A673 (cell line): Measurements from ENCODE around the gene RRM2. TPM values are rescaled to one million over a fixed set of nuclear protein-coding genes. Genes with fewer than 3 reads are reported as not detected.

ENCODE experiments used
- BruUV-seq: library from RNA; stranded (reverse); fragments of 400-500 nt; replicated peaks from 2 replicates; lab custom pipeline; 2021; lab: Mats Ljungman, UMichigan
- CTCF ChIA-PET: fragments of 300-600 bp; sonication (Branson Sonifier 250); formaldehyde crosslinking; loops from one replicate; lab custom pipeline; 2022; ENCODE audit warnings: antibody characterized with exemption; lab: Charles Lee
- POLR2A ChIA-PET: fragments of 300-600 bp; sonication (Branson Sonifier 250); formaldehyde crosslinking; loops from one replicate; lab custom pipeline; 2022; ENCODE audit warnings: antibody characterized with exemption; ENCODE audit not compliant: low non-redundant PET; lab: Charles Lee
- DNase-seq: peaks from one replicate; pipeline ENCODE4 v3.0.0-alpha.2; 2015; ENCODE audit warnings: low spot score
- H3K27ac ChIP-seq: fragments of 200-600 bp; sonication (generic); 2 replicates; pipeline ENCODE4 v1.5.1; 2016; ENCODE audit warnings: mixed run types, low read depth, mild to moderate bottlenecking, mixed read lengths, antibody characterized with exemption, low read length; ENCODE audit not compliant: poor library complexity, severe bottlenecking
- H3K27me3 ChIP-seq: fragments of 200-600 bp; sonication (generic); replicated peaks from 2 replicates; pipeline ENCODE4 v1.6.1; 2017; ENCODE audit warnings: mixed run types, low read depth, mild to moderate bottlenecking, mixed read lengths, antibody characterized with exemption, low read length; ENCODE audit not compliant: insufficient read depth, poor library complexity
- H3K36me3 ChIP-seq: fragments of 200-600 bp; sonication (generic); 2 replicates; pipeline ENCODE4 v1.6.1; 2016; ENCODE audit warnings: mixed run types, mild to moderate bottlenecking, mixed read lengths, antibody characterized with exemption, low read length; ENCODE audit not compliant: insufficient read depth, poor library complexity, severe bottlenecking
- H3K4me1 ChIP-seq: fragments of 200-600 bp; sonication (generic); 2 replicates; pipeline ENCODE4 v1.6.1; 2017; ENCODE audit warnings: mixed run types, mild to moderate bottlenecking, mixed read lengths, antibody characterized with exemption, low read length; ENCODE audit not compliant: insufficient read depth, poor library complexity, severe bottlenecking
- H3K4me3 ChIP-seq: fragments of 200-600 bp; sonication (generic); 2 replicates; pipeline ENCODE4 v1.5.1; 2016; ENCODE audit warnings: low read depth, mixed run types, mild to moderate bottlenecking, mixed read lengths, low read length; ENCODE audit not compliant: poor library complexity, severe bottlenecking
- H3K9me3 ChIP-seq: fragments of 200-600 bp; sonication (generic); 2 replicates; pipeline ENCODE4 v1.6.1; 2016; ENCODE audit warnings: mixed run types, low read depth, mild to moderate bottlenecking, mixed read lengths, antibody characterized with exemption, low read length; ENCODE audit not compliant: poor library complexity, severe bottlenecking
- EZH2 ChIP-seq: fragments of 200-600 bp; sonication (generic); IDR thresholded peaks from 2 replicates; pipeline ENCODE4 v1.6.1; 2017; ENCODE audit warnings: borderline replicate concordance, low read depth, mild to moderate bottlenecking, mixed read lengths, antibody characterized with exemption, low read length; ENCODE audit not compliant: poor library complexity, severe bottlenecking
- intact Hi-C: fragments of 100-400 bp; cut with micrococcal nuclease; formaldehyde crosslinking; loops from one replicate; pipeline ENCODE4 v1.10.0; 2022; ENCODE audit not compliant: unreplicated experiment
- total RNA-seq: library from RNA; stranded (reverse); gene quantifications from 2 replicates; pipeline ENCODE4 v1.2.3, GENCODE V29; 2021
- TF ChIP-seq, protein P1 (sequence below): fragments of 300-800, 200-600 bp; sonication (generic); conservative IDR thresholded peaks from 2 replicates; pipeline ENCODE4 v1.5.1; 2017; ENCODE audit warnings: low read depth, mild to moderate bottlenecking, antibody characterized with exemption, low read length, moderate library complexity, mixed read lengths

The RRM2 gene
- total RNA-seq, 1 experiment from 2014 or later: 486 TPM

DNA sequence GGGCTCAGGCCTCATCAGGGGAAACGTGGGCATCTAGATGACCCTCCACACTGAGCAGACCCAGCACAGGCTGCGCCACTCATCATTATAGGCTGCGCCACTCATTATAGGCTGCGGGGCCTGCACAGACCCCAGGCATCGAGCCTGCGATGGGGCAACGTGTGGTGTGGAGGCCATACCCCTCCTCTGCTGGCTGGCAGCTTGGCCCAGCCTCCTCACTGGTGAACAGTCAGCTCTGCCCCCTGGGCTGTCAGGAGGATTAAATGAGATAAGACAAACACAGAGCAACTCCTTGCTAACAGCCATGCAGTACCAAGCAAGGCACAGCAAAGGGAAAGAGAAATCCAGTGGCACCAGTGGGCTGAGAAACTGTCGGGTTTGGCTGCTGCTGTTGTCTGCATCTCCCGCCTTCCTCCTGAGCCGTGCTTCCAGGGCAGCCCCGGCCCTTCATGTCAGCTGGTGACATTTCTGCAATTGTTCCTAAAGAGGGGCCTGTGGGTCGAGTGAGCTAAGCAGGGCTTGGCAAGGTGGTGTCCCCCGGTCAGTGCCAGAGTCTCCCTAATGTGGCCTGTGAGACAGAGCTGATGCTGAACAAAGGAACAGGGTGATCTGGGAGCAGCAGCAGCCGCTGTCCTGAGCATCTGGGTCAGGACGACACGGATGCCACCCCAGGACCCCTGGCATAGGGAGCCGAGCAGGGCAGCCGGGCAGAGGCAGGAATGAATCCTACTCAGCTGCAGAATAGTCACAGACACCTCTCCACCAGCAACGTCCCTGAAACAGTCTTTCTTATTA, 48.7 kb downstream of the RRM2 start:
- no TSS peak for BruUV-seq
- intact Hi-C loops: no loop called here
- Histone ChIP-seq H3K27ac (no peak overlapping the region), H3K4me3 (no peak overlapping the region), H3K9me3 (no peaks in the 10 kb centered on the region), H3K36me3 (no peaks in the 10 kb centered on the region), H3K4me1 (no peaks in the 10 kb centered on the region), H3K27me3 (no peaks in the 10 kb centered on the region)
- ChIA-PET CTCF (interaction anchor here (0.6 kb wide), 1 partner anchor 48 kb away, joined by 4 read pairs; no protein-coding TSS in a partner anchor), POLR2A (no interaction called here)
- TF ChIP-seq EZH2: no peak
- TF ChIP-seq, protein P1, sequence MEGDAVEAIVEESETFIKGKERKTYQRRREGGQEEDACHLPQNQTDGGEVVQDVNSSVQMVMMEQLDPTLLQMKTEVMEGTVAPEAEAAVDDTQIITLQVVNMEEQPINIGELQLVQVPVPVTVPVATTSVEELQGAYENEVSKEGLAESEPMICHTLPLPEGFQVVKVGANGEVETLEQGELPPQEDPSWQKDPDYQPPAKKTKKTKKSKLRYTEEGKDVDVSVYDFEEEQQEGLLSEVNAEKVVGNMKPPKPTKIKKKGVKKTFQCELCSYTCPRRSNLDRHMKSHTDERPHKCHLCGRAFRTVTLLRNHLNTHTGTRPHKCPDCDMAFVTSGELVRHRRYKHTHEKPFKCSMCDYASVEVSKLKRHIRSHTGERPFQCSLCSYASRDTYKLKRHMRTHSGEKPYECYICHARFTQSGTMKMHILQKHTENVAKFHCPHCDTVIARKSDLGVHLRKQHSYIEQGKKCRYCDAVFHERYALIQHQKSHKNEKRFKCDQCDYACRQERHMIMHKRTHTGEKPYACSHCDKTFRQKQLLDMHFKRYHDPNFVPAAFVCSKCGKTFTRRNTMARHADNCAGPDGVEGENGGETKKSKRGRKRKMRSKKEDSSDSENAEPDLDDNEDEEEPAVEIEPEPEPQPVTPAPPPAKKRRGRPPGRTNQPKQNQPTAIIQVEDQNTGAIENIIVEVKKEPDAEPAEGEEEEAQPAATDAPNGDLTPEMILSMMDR: no peak
- DNase-seq: no peak

DNA sequence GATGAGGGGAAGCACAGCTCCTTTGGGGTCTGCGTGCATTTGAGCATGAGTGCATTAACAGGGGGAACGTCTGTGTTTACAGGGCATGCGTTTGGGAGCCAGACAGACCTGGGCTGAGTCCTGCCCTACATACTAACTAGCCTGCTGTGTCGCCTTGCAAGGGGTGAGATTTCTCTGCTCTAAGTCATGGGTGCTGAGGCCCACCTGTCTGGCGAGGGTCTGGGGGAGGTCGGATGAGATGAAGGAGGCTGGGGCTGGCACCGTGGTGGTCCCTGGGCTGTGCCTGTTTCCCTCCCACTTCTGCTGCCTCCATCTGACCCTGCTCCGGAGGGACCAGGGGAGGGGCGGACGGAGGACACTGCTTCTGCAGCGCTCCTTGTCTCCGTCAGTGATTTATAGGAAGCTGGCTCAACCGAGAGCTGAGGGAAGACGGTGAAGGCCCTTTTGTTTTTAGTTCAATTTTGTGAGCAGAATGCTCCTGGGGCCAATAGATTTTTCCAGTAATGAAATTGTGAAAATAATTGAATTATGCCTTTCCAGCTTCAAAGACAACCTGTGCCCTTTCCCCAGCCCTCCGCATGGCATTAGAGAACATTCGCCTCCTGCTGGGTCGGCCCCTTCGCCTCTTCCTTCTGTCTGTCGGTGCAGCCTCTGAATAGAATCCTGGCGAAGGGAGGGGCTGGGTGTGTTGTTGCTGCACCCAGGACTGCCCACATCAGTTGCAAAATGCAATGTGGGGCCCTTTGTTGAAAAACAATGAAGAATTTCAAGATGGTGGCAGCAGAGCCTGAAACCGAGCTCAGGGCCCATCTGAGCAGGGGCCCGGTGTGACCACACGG, 49.7 kb downstream of the RRM2 start:
- Histone ChIP-seq H3K27ac (no peak overlapping the region), H3K36me3 (no peaks in the 10 kb centered on the region), H3K27me3 (no peaks in the 10 kb centered on the region), H3K4me3 (no peak overlapping the region), H3K4me1 (no peaks in the 10 kb centered on the region), H3K9me3 (no peaks in the 10 kb centered on the region)
- POLR2A ChIA-PET: interaction anchor here (0.7 kb wide), 1 partner anchor 478 kb away, joined by 3 read pairs; no protein-coding TSS in a partner anchor
- DNase-seq: no peak
- intact Hi-C loops: no loop called here
- BruUV-seq: no TSS peak
- CTCF ChIA-PET: no interaction called here
- no peak for TF ChIP-seq EZH2
- TF ChIP-seq, protein P1: no peak

DNA sequence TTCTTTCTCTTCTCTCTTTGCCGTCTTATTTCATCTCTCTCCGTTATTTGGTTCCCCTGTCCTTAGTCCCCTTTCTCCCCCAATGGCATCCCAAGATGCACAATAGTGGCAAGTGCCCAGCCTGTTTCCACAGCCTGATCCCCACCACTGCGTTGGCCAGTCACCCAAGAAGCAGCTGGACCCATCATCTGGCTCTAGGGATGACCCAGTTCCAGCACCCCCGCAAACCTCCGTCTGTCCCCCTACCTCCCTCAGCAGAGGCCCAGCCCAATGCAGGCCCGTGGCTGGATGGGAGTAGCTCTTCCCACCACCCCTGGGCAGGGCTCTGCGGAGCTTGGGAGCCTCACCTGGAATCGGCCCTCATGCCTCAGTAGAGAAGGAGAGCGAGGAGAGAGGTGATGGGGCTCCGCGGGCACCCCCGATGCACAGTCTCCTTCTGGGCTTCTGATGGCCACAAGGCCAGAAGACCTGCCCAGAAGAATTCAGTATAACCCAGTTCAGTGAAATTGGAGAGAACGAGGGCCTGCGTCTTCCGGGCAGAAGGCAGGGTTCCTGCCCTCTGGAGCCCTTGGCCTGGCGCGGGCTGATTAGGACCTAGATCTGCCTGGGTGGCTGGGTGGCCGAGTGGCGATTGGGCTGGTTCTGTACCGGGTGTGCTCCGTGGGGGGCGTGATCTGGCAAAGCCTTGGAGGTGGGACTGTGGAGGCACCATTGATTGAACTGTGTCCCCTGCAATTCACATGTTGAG, 50.9 kb downstream of the RRM2 start:
- Histone ChIP-seq H3K27ac (no peak overlapping the region), H3K4me3 (no peak overlapping the region), H3K36me3 (no peaks in the 10 kb centered on the region), H3K27me3 (no peaks in the 10 kb centered on the region), H3K9me3 (no peaks in the 10 kb centered on the region), H3K4me1 (no peaks in the 10 kb centered on the region)
- BruUV-seq: no TSS peak
- ChIA-PET CTCF (no interaction called here), POLR2A (interaction anchor here (0.7 kb wide), 1 partner anchor 479 kb away, joined by 3 read pairs; no protein-coding TSS in a partner anchor)
- TF ChIP-seq, protein P1: no peak
- no peak for TF ChIP-seq EZH2
- intact Hi-C loops: no loop called here
- DNase-seq: no peak
